HL-60 (cell line): ENCODE measurements around the gene WDR1.

ENCODE experiments used
- DNase-seq, 2 experiments: peaks; one replicate each; pipeline ENCODE4 v3.0.0-alpha.2; 2010 to 2020; ENCODE audit warnings: low read depth in 1 of 2, low spot score in 1 of 2
- H3K27ac ChIP-seq: fragments of 250-450 bp; sonication (Bioruptor Pico); replicated peaks from 2 replicates; pipeline ENCODE4 v1.5.1; 2020; ENCODE audit warnings: mild to moderate bottlenecking, moderate library complexity
- H3K27me3 ChIP-seq: fragments of 250-450 bp; sonication (Bioruptor Pico); 2 replicates; pipeline ENCODE4 v1.5.1; 2021; ENCODE audit warnings: mild to moderate bottlenecking, moderate library complexity; ENCODE audit not compliant: insufficient read depth, poor library complexity, severe bottlenecking
- H3K4me3 ChIP-seq: replicated peaks from 2 replicates; pipeline ENCODE4 v1.5.1; 2011; ENCODE audit warnings: mild to moderate bottlenecking, control low read depth, low read length; ENCODE audit not compliant: insufficient read depth
- CTCF ChIP-seq: IDR thresholded peaks from one replicate; pipeline ENCODE4 v1.5.1; 2011; ENCODE audit warnings: low read length, control low read depth, inconsistent platforms; ENCODE audit not compliant: insufficient read depth
- GABPA ChIP-seq: IDR thresholded peaks from 2 replicates; pipeline ENCODE4 v1.6.1; 2012; ENCODE audit warnings: low read depth
- POLR2AphosphoS5 ChIP-seq: IDR thresholded peaks from 2 replicates; pipeline ENCODE4 v1.6.1; 2012; ENCODE audit warnings: low read depth
- REST ChIP-seq: IDR thresholded peaks from 2 replicates; pipeline ENCODE4 v1.6.1; 2012; ENCODE audit warnings: low read depth; ENCODE audit not compliant: insufficient replicate concordance
- SPI1 ChIP-seq: IDR thresholded peaks from 2 replicates; pipeline ENCODE4 v1.6.1; 2012; ENCODE audit warnings: low read depth, mild to moderate bottlenecking, borderline replicate concordance

WDR1 gene

GRCh38 chr4:10028910-10029309 lies 87.7 kb downstream of the WDR1 start:
- Histone ChIP-seq H3K27me3 (no peaks in the 10 kb centered on the region), H3K4me3 (no peak overlapping the region), H3K27ac (no peak overlapping the region)
- TF ChIP-seq GABPA = no peak
- no peak for TF ChIP-seq CTCF
- TF ChIP-seq POLR2AphosphoS5 = no peak
- TF ChIP-seq REST = no peak
- no peak for TF ChIP-seq SPI1
- no peak for DNase-seq

- Histone ChIP-seq H3K4me3 (no peak overlapping the region), H3K27ac (no peak overlapping the region)
These were observed 90.1 kb downstream of the WDR1 start for GRCh38 chr4:10026485-10026884.

More at GRCh38 chr4:10026485-10026884, 90.1 kb downstream of the WDR1 start:
- no peaks in the 10 kb centered on the region for H3K27me3 ChIP-seq
- no peak for TF ChIP-seq REST
- no peak for TF ChIP-seq POLR2AphosphoS5
- no peak for TF ChIP-seq CTCF
- TF ChIP-seq GABPA = no peak
- no peak for TF ChIP-seq SPI1
- no peak for DNase-seq
